ENCODE results near the gene NPY5R. TPM values are rescaled to one million over a fixed set of nuclear protein-coding genes. Genes with fewer than 3 reads are reported as not detected.
A peak's percentile ranks its signal among the peaks of the same experiment; 100 is the strongest.

NPY5R gene
- under 1 TPM in 2 of 4 donors, not detected in 2; 0.35 to 0.40 TPM for total RNA-seq

- TF ChIP-seq POLR2A (IDR thresholded peaks at IDR 0.05) (no peak), CTCF (IDR thresholded peaks at IDR 0.05) (no peak)
- H3K9me3 ChIP-seq = no peaks in the 10 kb centered on the region
- H3K4me3 ChIP-seq = peak within 1 kb of the TSS; percentile 22 to 35
- peak in 1 of 2 donors; percentile 13 for DNase-seq
- peak within 1 kb of the TSS; percentile 67 to 68 for H3K27ac ChIP-seq
- intact Hi-C loops (cut with DNase I; ENCODE audit: low total_unique reads) = no loop called here
- H3K4me1 ChIP-seq = no peaks in the 10 kb centered on the region
- no peaks in the 10 kb centered on the region for H3K36me3 ChIP-seq
- peaks cover 0 to 26% of the 10 kb centered on the region in 2 donors for H3K27me3 ChIP-seq
Measured at GRCh38 chr4:163343604-163344146, at the start of gene NPY5R. NPY5R (plus strand) TSS chr4:163343892; CDS start chr4:163350274, 6,382 bp downstream.

- intact Hi-C loops (cut with DNase I; ENCODE audit: low total_unique reads) = no loop called here
Measured at GRCh38 chr4:163295138-163295537, 48.6 kb upstream of the NPY5R start.

GRCh38 chr4:163300445-163300844 is 43.2 kb upstream of the NPY5R start:
- intact Hi-C loops (cut with DNase I; ENCODE audit: low total_unique reads) = no loop called here
- Histone ChIP-seq H3K4me1 (no peaks in the 10 kb centered on the region), H3K9me3 (no peaks in the 10 kb centered on the region), H3K27me3 (no peaks in the 10 kb centered on the region), H3K27ac (no peak overlapping the region), H3K36me3 (no peaks in the 10 kb centered on the region), H3K4me3 (no peak overlapping the region)
- DNase-seq = no peak
- TF ChIP-seq POLR2A (IDR thresholded peaks at IDR 0.05) (no peak), CTCF (IDR thresholded peaks at IDR 0.05) (no peak)

More at GRCh38 chr4:163295138-163295537, 48.6 kb upstream of the NPY5R start:
- Histone ChIP-seq H3K36me3 (no peaks in the 10 kb centered on the region), H3K9me3 (no peaks in the 10 kb centered on the region), H3K4me3 (no peak overlapping the region), H3K27ac (no peak overlapping the region), H3K27me3 (no peaks in the 10 kb centered on the region), H3K4me1 (no peaks in the 10 kb centered on the region)
- TF ChIP-seq POLR2A (IDR thresholded peaks at IDR 0.05) = no peak
- no peak for TF ChIP-seq CTCF (IDR thresholded peaks at IDR 0.05)
- DNase-seq = no peak

- TF ChIP-seq CTCF (IDR thresholded peaks at IDR 0.05) = no peak
- TF ChIP-seq POLR2A (IDR thresholded peaks at IDR 0.05) = no peak
- Histone ChIP-seq H3K27ac (no peak overlapping the region), H3K4me3 (no peak overlapping the region), H3K9me3 (no peaks in the 10 kb centered on the region), H3K4me1 (no peaks in the 10 kb centered on the region), H3K36me3 (no peaks in the 10 kb centered on the region), H3K27me3 (no peaks in the 10 kb centered on the region)
- no peak for DNase-seq
- intact Hi-C loops (cut with DNase I; ENCODE audit: low total_unique reads) = no loop called here
Measured at GRCh38 chr4:163303069-163303468, 40.6 kb upstream of the NPY5R start.

GRCh38 chr4:163309466-163309865 is 34.2 kb upstream of the NPY5R start:
- Histone ChIP-seq H3K27me3 (no peaks in the 10 kb centered on the region), H3K9me3 (no peaks in the 10 kb centered on the region), H3K4me1 (no peaks in the 10 kb centered on the region), H3K4me3 (no peak overlapping the region), H3K36me3 (no peaks in the 10 kb centered on the region), H3K27ac (no peak overlapping the region)
- no peak for TF ChIP-seq CTCF (IDR thresholded peaks at IDR 0.05)
- no peak for TF ChIP-seq POLR2A (IDR thresholded peaks at IDR 0.05)
- no peak for DNase-seq
- intact Hi-C loops (cut with DNase I; ENCODE audit: low total_unique reads) = no loop called here
